IPS-20b (cell line): Measurements from ENCODE around the gene DHRS9.

Source experiments
- H3K27ac ChIP-seq: one replicate; pipeline ENCODE4 v1.5.1; 2013; ENCODE audit warnings: low read length
- H3K27me3 ChIP-seq: 2 replicates; pipeline ENCODE4 v1.6.1; 2013; ENCODE audit warnings: mild to moderate bottlenecking, low read length, inconsistent platforms; ENCODE audit not compliant: insufficient read depth
- H3K36me3 ChIP-seq: 2 replicates; pipeline ENCODE4 v1.6.1; 2013; ENCODE audit warnings: low read depth, mild to moderate bottlenecking, inconsistent platforms, low read length, moderate library complexity; ENCODE audit not compliant: insufficient read depth
- H3K4me1 ChIP-seq: 2 replicates; pipeline ENCODE4 v1.6.1; 2013; ENCODE audit warnings: mild to moderate bottlenecking, control low read depth, inconsistent platforms, low read length, moderate library complexity; ENCODE audit not compliant: insufficient read depth
- H3K4me3 ChIP-seq: 2 replicates; pipeline ENCODE4 v1.5.1; 2013; ENCODE audit warnings: mild to moderate bottlenecking, low read length, inconsistent platforms
- H3K9ac ChIP-seq: 2 replicates; pipeline ENCODE4 v1.6.1; 2013; ENCODE audit warnings: low read depth, mild to moderate bottlenecking, inconsistent platforms, low read length, moderate library complexity
- H3K9me3 ChIP-seq: 2 replicates; pipeline ENCODE4 v1.6.1; 2013; ENCODE audit warnings: mild to moderate bottlenecking, low read depth, low read length, inconsistent platforms; ENCODE audit not compliant: insufficient read depth

The DHRS9 gene

GRCh38 chr2:169141713-169142352, 72.5 kb downstream of the DHRS9 start:
- Histone ChIP-seq H3K36me3 (no peaks in the 10 kb centered on the region), H3K27me3 (no peaks in the 10 kb centered on the region), H3K4me1 (peaks cover 14% of the 10 kb centered on the region; the same call in 1 of the 2 replicates), H3K9ac (no peak overlapping the region), H3K4me3 (no peak overlapping the region), H3K9me3 (no peaks in the 10 kb centered on the region), H3K27ac (no peak overlapping the region)

- Histone ChIP-seq H3K27me3 (no peaks in the 10 kb centered on the region), H3K9ac (no peak overlapping the region), H3K36me3 (no peaks in the 10 kb centered on the region), H3K4me3 (no peak overlapping the region), H3K9me3 (no peaks in the 10 kb centered on the region), H3K27ac (no peak overlapping the region), H3K4me1 (peaks cover 10% of the 10 kb centered on the region; the same call in 1 of the 2 replicates)
Observed at GRCh38 chr2:169143998-169144397, 74.6 kb downstream of the DHRS9 start.
